Smooth muscle cell (in vitro differentiated cells): Measurements from ENCODE around the gene LCE3A. TPM values are rescaled to one million over a fixed set of nuclear protein-coding genes. Genes with fewer than 3 reads are reported as not detected.

Source experiments
- DNase-seq: peaks from one replicate; lab custom pipeline; 2025; ENCODE audit not compliant: unreplicated experiment; lab: John Stamatoyannopoulos, UW
- H2AFZ ChIP-seq: fragments of 200-600 bp; sonication (generic); 2 replicates; pipeline ENCODE4 v1.6.0; 2016; ENCODE audit warnings: antibody characterized with exemption, low read depth, mild to moderate bottlenecking
- H3F3A ChIP-seq: fragments of 200-600 bp; sonication (generic); 2 replicates; pipeline ENCODE4 v1.6.0; 2017; ENCODE audit warnings: antibody characterized with exemption, low read depth
- H3K27ac ChIP-seq: fragments of 200-600 bp; sonication (generic); 2 replicates; pipeline ENCODE4 v1.5.1; 2016; ENCODE audit warnings: low read depth, mild to moderate bottlenecking
- H3K27me3 ChIP-seq: fragments of 200-600 bp; sonication (generic); 2 replicates; pipeline ENCODE4 v1.6.1; 2016; ENCODE audit warnings: low read depth, mild to moderate bottlenecking
- H3K36me3 ChIP-seq: fragments of 200-600 bp; sonication (generic); 2 replicates; pipeline ENCODE4 v1.5.1; 2016; ENCODE audit warnings: low read depth
- H3K4me1 ChIP-seq: fragments of 200-600 bp; sonication (generic); 2 replicates; pipeline ENCODE4 v1.5.1; 2016; ENCODE audit warnings: low read depth
- H3K4me2 ChIP-seq: fragments of 200-600 bp; sonication (generic); 2 replicates; pipeline ENCODE4 v1.6.0; 2016; ENCODE audit warnings: mild to moderate bottlenecking
- H3K4me3 ChIP-seq: fragments of 200-600 bp; sonication (generic); 2 replicates; pipeline ENCODE4 v1.5.1; 2016; ENCODE audit warnings: mild to moderate bottlenecking
- H3K79me2 ChIP-seq: fragments of 200-600 bp; sonication (generic); 2 replicates; pipeline ENCODE4 v1.6.0; 2016; ENCODE audit warnings: low read depth, mild to moderate bottlenecking
- H3K9ac ChIP-seq: fragments of 200-600 bp; sonication (generic); 2 replicates; pipeline ENCODE4 v1.6.0; 2016; ENCODE audit warnings: low read depth
- H3K9me3 ChIP-seq: fragments of 200-600 bp; sonication (generic); replicated peaks from 2 replicates; pipeline ENCODE4 v1.5.1; 2016; ENCODE audit warnings: low read depth
- H4K20me1 ChIP-seq: fragments of 200-600 bp; sonication (generic); 2 replicates; pipeline ENCODE4 v1.6.0; 2016; ENCODE audit warnings: low read depth
- WGBS: methylation state at CpG from one replicate; pipeline ENCODE4 v1.1.7; 2016; ENCODE audit warnings: low lambda C conversion rate; 5-methylcytosine and 5-hydroxymethylcytosine counted together
- polyA plus RNA-seq: library from polyadenylated mRNA; unstranded; fragments of >200 nt; fragmentation: Nextera tagmentation; extraction: Ambion mirVana; gene quantifications from 2 replicates; pipeline ENCODE4 v1.2.1, GENCODE V29; 2016
- total RNA-seq: library from RNA; depleted of rRNA; stranded (reverse); fragments of >200 nt; gene quantifications from 2 replicates; pipeline ENCODE4 v1.2.3, GENCODE V29; 2014
- TF ChIP-seq, protein P1 (sequence below): fragments of 200-600 bp; sonication (generic); IDR thresholded peaks from 2 replicates; pipeline ENCODE4 v1.5.1; 2017; ENCODE audit warnings: borderline replicate concordance, mild to moderate bottlenecking, antibody characterized with exemption; ENCODE audit not compliant: insufficient read depth, poor library complexity, severe bottlenecking

The LCE3A gene
- total and polyA plus RNA-seq, 2 experiments from 2014 or later: not detected

DNA sequence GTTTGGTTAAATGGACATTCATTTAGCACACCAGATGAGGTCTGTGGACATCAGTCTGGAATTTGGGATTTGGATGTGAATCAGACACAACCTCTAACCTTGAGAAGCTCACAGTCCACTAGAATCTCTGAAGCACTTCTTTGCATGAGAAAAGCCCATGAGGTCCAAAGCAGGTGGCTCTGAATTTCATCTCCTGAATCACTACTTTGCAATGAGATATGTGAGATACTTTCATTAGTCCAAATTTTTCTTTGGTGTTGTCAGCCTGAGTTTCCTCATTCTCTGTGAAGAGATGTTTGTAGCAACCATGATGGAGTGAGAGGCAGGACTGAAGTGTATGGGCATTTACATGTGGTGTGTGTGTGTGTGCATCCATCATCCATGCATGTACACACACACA lies 23.8 kb upstream of the LCE3A start:
- H4K20me1 ChIP-seq: no peaks in the 10 kb centered on the region
- DNase-seq: no peak
- no peaks in the 10 kb centered on the region for H3K27me3 ChIP-seq
- H3K79me2 ChIP-seq: no peaks in the 10 kb centered on the region
- H3K27ac ChIP-seq: no peak overlapping the region
- H3K4me1 ChIP-seq: no peaks in the 10 kb centered on the region
- no peak overlapping the region for H3K4me2 ChIP-seq
- no peak overlapping the region for H3K9ac ChIP-seq
- H2AFZ ChIP-seq: no peak overlapping the region
- TF ChIP-seq, protein P1, sequence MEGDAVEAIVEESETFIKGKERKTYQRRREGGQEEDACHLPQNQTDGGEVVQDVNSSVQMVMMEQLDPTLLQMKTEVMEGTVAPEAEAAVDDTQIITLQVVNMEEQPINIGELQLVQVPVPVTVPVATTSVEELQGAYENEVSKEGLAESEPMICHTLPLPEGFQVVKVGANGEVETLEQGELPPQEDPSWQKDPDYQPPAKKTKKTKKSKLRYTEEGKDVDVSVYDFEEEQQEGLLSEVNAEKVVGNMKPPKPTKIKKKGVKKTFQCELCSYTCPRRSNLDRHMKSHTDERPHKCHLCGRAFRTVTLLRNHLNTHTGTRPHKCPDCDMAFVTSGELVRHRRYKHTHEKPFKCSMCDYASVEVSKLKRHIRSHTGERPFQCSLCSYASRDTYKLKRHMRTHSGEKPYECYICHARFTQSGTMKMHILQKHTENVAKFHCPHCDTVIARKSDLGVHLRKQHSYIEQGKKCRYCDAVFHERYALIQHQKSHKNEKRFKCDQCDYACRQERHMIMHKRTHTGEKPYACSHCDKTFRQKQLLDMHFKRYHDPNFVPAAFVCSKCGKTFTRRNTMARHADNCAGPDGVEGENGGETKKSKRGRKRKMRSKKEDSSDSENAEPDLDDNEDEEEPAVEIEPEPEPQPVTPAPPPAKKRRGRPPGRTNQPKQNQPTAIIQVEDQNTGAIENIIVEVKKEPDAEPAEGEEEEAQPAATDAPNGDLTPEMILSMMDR: no peak
- peaks cover 11% of the 10 kb centered on the region for H3K9me3 ChIP-seq
- H3K36me3 ChIP-seq: no peaks in the 10 kb centered on the region
- H3K4me3 ChIP-seq: no peak overlapping the region
- no peaks in the 10 kb centered on the region for H3F3A ChIP-seq

DNA sequence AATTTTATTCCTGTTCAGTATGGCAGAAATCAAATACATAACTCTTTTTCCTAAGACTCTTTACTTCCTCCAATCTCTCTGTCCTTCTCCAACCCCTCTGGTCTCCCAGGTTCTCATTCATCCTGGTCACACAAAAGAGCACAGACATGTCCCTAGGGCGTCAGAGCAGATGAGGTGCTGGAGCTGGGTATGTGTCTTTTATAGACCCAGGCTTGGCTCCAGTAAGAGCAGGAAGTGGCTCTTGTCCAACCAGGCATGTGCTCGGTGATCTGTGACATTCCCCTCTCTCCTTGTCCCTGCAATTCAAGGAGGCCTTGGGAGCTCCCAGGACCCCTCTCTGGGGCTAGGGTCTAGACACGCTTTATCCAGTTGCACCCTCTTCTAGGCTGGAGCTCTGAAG lies 22.2 kb upstream of the LCE3A start:
- H3K27ac ChIP-seq: no peak overlapping the region
- no peaks in the 10 kb centered on the region for H3K4me1 ChIP-seq
- H3K9ac ChIP-seq: no peak overlapping the region
- no peaks in the 10 kb centered on the region for H3F3A ChIP-seq
- H3K27me3 ChIP-seq: no peaks in the 10 kb centered on the region
- H4K20me1 ChIP-seq: no peaks in the 10 kb centered on the region
- no peaks in the 10 kb centered on the region for H3K36me3 ChIP-seq
- no peak overlapping the region for H3K4me2 ChIP-seq
- H2AFZ ChIP-seq: no peak overlapping the region
- TF ChIP-seq, protein P1: no peak
- peaks cover 9% of the 10 kb centered on the region for H3K9me3 ChIP-seq
- no peak overlapping the region for H3K4me3 ChIP-seq
- H3K79me2 ChIP-seq: no peaks in the 10 kb centered on the region
- no peak for DNase-seq
- 61% methylated on average over 3 of the region's 3 CpGs for WGBS

DNA sequence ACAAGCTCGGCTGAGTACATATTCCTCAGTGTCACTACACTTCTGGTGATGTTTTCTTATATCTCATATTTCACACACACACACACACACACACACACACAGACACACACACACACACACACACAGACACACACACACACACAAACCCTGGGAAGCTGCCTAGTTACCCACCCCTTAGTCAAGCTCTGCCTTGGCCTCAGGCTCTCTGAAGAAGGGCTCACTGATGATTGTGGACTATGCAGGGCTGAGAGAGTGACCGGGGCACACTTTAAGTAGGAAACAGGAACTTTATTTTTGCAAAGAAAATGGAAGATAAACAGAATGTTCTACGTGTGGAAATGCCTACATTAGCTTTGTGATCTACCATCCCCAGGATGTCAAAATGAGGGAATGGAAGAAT lies 21.0 kb upstream of the LCE3A start:
- H3K4me1 ChIP-seq: no peaks in the 10 kb centered on the region

DNA sequence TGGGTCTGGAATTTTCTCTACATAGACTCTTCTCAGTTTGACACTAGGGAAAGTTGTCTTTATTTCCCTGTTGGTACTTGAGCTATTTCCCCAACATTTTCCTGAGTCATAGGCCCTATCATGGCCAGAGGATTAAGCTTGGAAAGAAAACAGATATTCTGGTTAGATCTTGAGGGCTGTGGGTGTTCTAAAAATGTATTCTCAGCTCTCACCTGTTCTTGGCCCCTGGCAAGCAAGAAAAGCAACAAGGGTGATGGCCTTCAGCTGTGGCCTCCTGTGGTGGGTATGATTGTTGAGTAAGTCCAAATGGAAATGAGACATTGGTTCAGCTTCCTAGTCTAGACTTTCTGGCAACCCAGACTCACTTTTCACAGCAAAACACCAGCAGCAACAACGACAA lies 17.4 kb upstream of the LCE3A start:
- no peak overlapping the region for H3K4me2 ChIP-seq
- no peaks in the 10 kb centered on the region for H3F3A ChIP-seq
- H3K9ac ChIP-seq: no peak overlapping the region

More for the DNA sequence above, 21.0 kb upstream of the LCE3A start:
- H3K36me3 ChIP-seq: no peaks in the 10 kb centered on the region
- H3K27ac ChIP-seq: no peak overlapping the region
- H3K27me3 ChIP-seq: no peaks in the 10 kb centered on the region
- H3K79me2 ChIP-seq: no peaks in the 10 kb centered on the region
- H3K4me3 ChIP-seq: no peak overlapping the region
- DNase-seq: no peak
- no peak overlapping the region for H2AFZ ChIP-seq
- H3F3A ChIP-seq: no peaks in the 10 kb centered on the region
- H3K9me3 ChIP-seq: peaks cover under 1% of the 10 kb centered on the region
- H4K20me1 ChIP-seq: no peaks in the 10 kb centered on the region
- no peak overlapping the region for H3K9ac ChIP-seq
- TF ChIP-seq, protein P1: no peak
- WGBS: 57% methylated on average over 3 of the region's 3 CpGs
- no peak overlapping the region for H3K4me2 ChIP-seq

More for the DNA sequence above, 17.4 kb upstream of the LCE3A start:
- H3K27me3 ChIP-seq: no peaks in the 10 kb centered on the region
- H2AFZ ChIP-seq: no peak overlapping the region
- no peaks in the 10 kb centered on the region for H3K9me3 ChIP-seq
- TF ChIP-seq, protein P1: no peak
- no peak for DNase-seq
- no peak overlapping the region for H3K27ac ChIP-seq
- no peak overlapping the region for H3K4me3 ChIP-seq
- H3K36me3 ChIP-seq: no peaks in the 10 kb centered on the region
- no peaks in the 10 kb centered on the region for H3K4me1 ChIP-seq
- 38% methylated on average over 1 of the region's 1 CpG for WGBS
- no peaks in the 10 kb centered on the region for H3K79me2 ChIP-seq
- H4K20me1 ChIP-seq: no peaks in the 10 kb centered on the region
